Activated T-cell treated with anti-CD3 and anti-CD28 coated beads for 24 hours (primary cell): ENCODE measurements around the gene TP53I11.

Source experiments
- DNase-seq: peaks from one replicate; pipeline ENCODE4 v3.0.0-alpha.2; 2020; ENCODE audit warnings: low read depth

TP53I11 gene

GRCh38 chr11:44885065-44885810 is 65.4 kb downstream of the TP53I11 start:
- DNase-seq, result no peak

- no peak for DNase-seq
Observed at GRCh38 chr11:44884056-44884455, 66.6 kb downstream of the TP53I11 start.

GRCh38 chr11:44883277-44883676 is 67.4 kb downstream of the TP53I11 start:
- DNase-seq, result no peak
